Left renal cortex interstitium (tissue), 4 donors: ENCODE data around the gene TRIM45. TPM values are rescaled to one million over a fixed set of nuclear protein-coding genes. Genes with fewer than 3 reads are reported as not detected.
"Not testable (repeated sequence)": the region's sequence is repeated elsewhere in the genome, so short reads cannot be mapped to it uniquely, and the experiment has no call there.

ENCODE experiments used
- DNase-seq, 4 donors: peaks; one replicate each; pipeline ENCODE4 v3.0.0-alpha.2; 2013; ENCODE audit warnings: low read depth in 4 of 4, low spot score in 2 of 4, missing footprints in 1 of 4
- polyA plus RNA-seq, 4 donors: library from polyadenylated mRNA; unstranded; fragments of 120-200 nt; gene quantifications; one replicate each; pipeline ENCODE4 v1.2.1, GENCODE V29; 2013; ENCODE audit not compliant: insufficient read length in 4 of 4

The TRIM45 gene
- polyA plus RNA-seq, 4 donors = 15.1 to 29.7 (median 22.0) TPM

GRCh38 chr1:117136749-117137148 is 15.2 kb upstream of the TRIM45 start:
- no peak for DNase-seq

GRCh38 chr1:117135329-117135728 is 13.8 kb upstream of the TRIM45 start:
- DNase-seq = no peak

- no peak for DNase-seq
These were observed 9.0 kb upstream of the TRIM45 start for GRCh38 chr1:117130526-117130925.

- peak; percentile 31 to 49 (median 42) for DNase-seq
These were observed 7.0 kb upstream of the TRIM45 start for GRCh38 chr1:117128323-117129079.

- DNase-seq = no peak
These were observed 6.2 kb upstream of the TRIM45 start for GRCh38 chr1:117127795-117128194.

GRCh38 chr1:117124661-117125060 is 3.1 kb upstream of the TRIM45 start:
- DNase-seq = no peak

GRCh38 chr1:117123274-117123673 is 1.7 kb upstream of the TRIM45 start:
- DNase-seq = no peak

- DNase-seq = peak in 1 of 4 donors; percentile 25
These were observed 929 bp upstream of the TRIM45 start for GRCh38 chr1:117122330-117123025.

GRCh38 chr1:117120774-117121588 is 568 bp downstream of the TRIM45 start:
- DNase-seq = peak in 3 of 4 donors; percentile 28 to 40 (median 37)

- DNase-seq = not testable (repeated sequence)
These were observed 2.4 kb downstream of the TRIM45 start for GRCh38 chr1:117119144-117119543.

GRCh38 chr1:117118137-117118536 is 3.4 kb downstream of the TRIM45 start:
- no peak for DNase-seq

GRCh38 chr1:117117697-117118096 is 3.9 kb downstream of the TRIM45 start:
- no peak for DNase-seq

GRCh38 chr1:117116784-117117130 is 4.8 kb downstream of the TRIM45 start:
- no peak for DNase-seq

GRCh38 chr1:117116090-117116783 is 5.3 kb downstream of the TRIM45 start:
- no peak for DNase-seq

- DNase-seq = no peak
These were observed 6.7 kb downstream of the TRIM45 start for GRCh38 chr1:117114877-117115276.

- DNase-seq = no peak
These were observed 8.3 kb downstream of the TRIM45 start for GRCh38 chr1:117113199-117113598.

- no peak for DNase-seq
These were observed 9.4 kb downstream of the TRIM45 start for GRCh38 chr1:117112047-117112717.

GRCh38 chr1:117110774-117111173 is 10.8 kb downstream of the TRIM45 start:
- no peak for DNase-seq

GRCh38 chr1:117107364-117107763 is 14.2 kb downstream of the TRIM45 start:
- no peak for DNase-seq

GRCh38 chr1:117106478-117106877 is 15.1 kb downstream of the TRIM45 start:
- no peak for DNase-seq
